Neural cell (in vitro differentiated cells): Measurements from ENCODE around the gene DCN.

Experiments used
- CTCF ChIP-seq: fragments of 450-650 bp; IDR thresholded peaks from 2 replicates; pipeline ENCODE4 v1.5.1; 2014; ENCODE audit warnings: antibody characterized with exemption, mild to moderate bottlenecking, moderate library complexity; ENCODE audit not compliant: poor library complexity, severe bottlenecking
- EP300 ChIP-seq: fragments of 450-650 bp; conservative IDR thresholded peaks from 2 replicates; pipeline ENCODE4 v1.6.1; 2014; ENCODE audit warnings: antibody characterized with exemption, mild to moderate bottlenecking, moderate library complexity; ENCODE audit not compliant: poor library complexity, severe bottlenecking
- EZH2 ChIP-seq: fragments of 200-600, 300-800 bp; shearing (Covaris generic), sonication (generic); IDR thresholded peaks from 2 replicates; pipeline ENCODE4 v1.6.1; 2014; ENCODE audit warnings: antibody characterized with exemption, low read length, borderline replicate concordance, mild to moderate bottlenecking; ENCODE audit not compliant: insufficient read depth, poor library complexity, severe bottlenecking
- MXI1 ChIP-seq: fragments of 450-650 bp; conservative IDR thresholded peaks from 2 replicates; pipeline ENCODE4 v1.6.1; 2014; ENCODE audit warnings: antibody characterized with exemption, mild to moderate bottlenecking; ENCODE audit not compliant: poor library complexity, severe bottlenecking
- POLR2AphosphoS5 ChIP-seq: IDR thresholded peaks from 2 replicates; pipeline ENCODE4 v1.6.1; 2012
- RAD21 ChIP-seq: fragments of 450-650 bp; conservative IDR thresholded peaks from 2 replicates; pipeline ENCODE4 v1.6.1; 2014; ENCODE audit warnings: antibody characterized with exemption, mild to moderate bottlenecking, moderate library complexity
- REST ChIP-seq: IDR thresholded peaks from 2 replicates; pipeline ENCODE4 v1.6.1; 2012; ENCODE audit warnings: borderline replicate concordance
- SMC3 ChIP-seq: fragments of 450-650 bp; conservative IDR thresholded peaks from 2 replicates; pipeline ENCODE4 v1.6.1; 2014; ENCODE audit warnings: antibody characterized with exemption, mild to moderate bottlenecking, moderate library complexity; ENCODE audit not compliant: poor library complexity
- TAF1 ChIP-seq: IDR thresholded peaks from 2 replicates; pipeline ENCODE4 v1.6.1; 2012; ENCODE audit warnings: low read depth

DNA sequence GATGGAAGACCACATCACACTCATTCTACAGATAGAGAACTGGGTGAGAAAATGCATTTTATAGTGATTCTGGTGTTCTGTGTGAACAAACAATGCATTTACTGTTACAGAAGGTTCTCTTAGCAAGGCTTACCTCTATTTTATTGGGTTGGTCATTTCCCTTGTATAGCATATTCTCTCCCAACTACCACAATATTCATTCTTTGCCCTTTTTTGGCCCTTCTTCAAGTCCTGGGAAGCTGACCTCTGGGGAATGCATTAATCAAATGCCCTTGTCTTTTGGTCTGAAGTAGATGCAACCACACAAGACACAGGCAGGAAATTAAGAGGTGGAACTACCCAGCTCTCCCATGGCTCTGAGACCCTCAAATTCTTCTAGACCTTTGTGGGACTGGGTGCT lies 19.5 kb downstream of the DCN start:
- TF ChIP-seq EZH2 = no peak
- TF ChIP-seq EP300 = no peak
- TF ChIP-seq CTCF = no peak
- TF ChIP-seq SMC3 = no peak
- TF ChIP-seq TAF1 = no peak
- TF ChIP-seq RAD21 = no peak
- no peak for TF ChIP-seq REST
- TF ChIP-seq POLR2AphosphoS5 = no peak
- no peak for TF ChIP-seq MXI1
